Endothelial cell of umbilical vein (primary cell): Measurements from ENCODE around the gene PHLPP2. TPM values are rescaled to one million over a fixed set of nuclear protein-coding genes. Genes with fewer than 3 reads are reported as not detected.

ENCODE experiments used
- BruUV-seq: library from RNA; stranded (reverse); fragments of 400-500 nt; replicated peaks from 2 replicates; lab custom pipeline; 2021; lab: Mats Ljungman, UMichigan
- CTCF ChIA-PET: fragments of 300-600, 350-600 bp; sonication (Branson Sonifier 250); formaldehyde crosslinking; loops from one replicate; lab custom pipeline; 2021; ENCODE audit warnings: antibody characterized with exemption, inconsistent platforms; lab: Charles Lee
- POLR2A ChIA-PET: fragments of 300-600, 350-600 bp; sonication (Branson Sonifier 250); formaldehyde crosslinking; loops from one replicate; lab custom pipeline; 2021; ENCODE audit warnings: antibody characterized with exemption, inconsistent platforms; lab: Charles Lee
- DNase-seq: peaks from one replicate; pipeline ENCODE4 v3.0.0-alpha.2; 2011; ENCODE audit warnings: low read depth, low spot score
- FAIRE-seq: peaks from 2 replicates; lab custom pipeline; 2011; peaks lifted over from hg19 to GRCh38; lab: Jason Lieb, UNC
- H2AFZ ChIP-seq: 2 replicates; pipeline ENCODE4 v1.6.0; 2012; ENCODE audit warnings: low read depth, low read length, control low read depth, inconsistent platforms
- H3K27ac ChIP-seq: 2 replicates; pipeline ENCODE4 v1.5.1; 2011; ENCODE audit warnings: low read depth, mild to moderate bottlenecking, control low read depth, low read length, moderate library complexity; ENCODE audit not compliant: insufficient read depth
- H3K27me3 ChIP-seq, 2 experiments: 2 replicates each; pipeline versions ENCODE4 v1.6.0 to v1.6.1; 2011; ENCODE audit warnings: low read length in 2 of 2, mixed read lengths in 1 of 2; ENCODE audit not compliant: control insufficient read depth in 2 of 2, insufficient read depth in 2 of 2
- H3K36me3 ChIP-seq, 2 experiments: 2 replicates in 1 of 2; 3 replicates in 1 of 2; pipeline ENCODE4 v1.5.1; 2011; ENCODE audit warnings: low read length in 2 of 2, mild to moderate bottlenecking in 1 of 2, moderate library complexity in 1 of 2; ENCODE audit not compliant: control insufficient read depth in 2 of 2, insufficient read depth in 2 of 2; ENCODE audit errors: extremely low read depth in 1 of 2
- H3K4me1 ChIP-seq: 3 replicates; pipeline ENCODE4 v1.5.1; 2011; ENCODE audit warnings: mild to moderate bottlenecking, low read length; ENCODE audit not compliant: control insufficient read depth, insufficient read depth; ENCODE audit errors: extremely low read depth
- H3K4me2 ChIP-seq: 2 replicates; pipeline ENCODE4 v1.6.1; 2011; ENCODE audit warnings: low read length, control low read depth, mixed read lengths; ENCODE audit not compliant: insufficient read depth
- H3K4me3 ChIP-seq, 3 experiments: fragments of 200-600 bp in 1 of 3; sonication (generic), shearing (Covaris generic) in 1 of 3; replicated peaks in 1 of 3; 2 replicates each; pipeline ENCODE4 v1.5.1; 2011 to 2016; ENCODE audit warnings: control low read depth in 3 of 3, low read length in 3 of 3, mild to moderate bottlenecking in 2 of 3, inconsistent platforms in 1 of 3, low read depth in 1 of 3, moderate library complexity in 1 of 3; ENCODE audit not compliant: insufficient read depth in 1 of 3
- H3K79me2 ChIP-seq: 2 replicates; pipeline ENCODE4 v1.6.0; 2012; ENCODE audit warnings: low read length, inconsistent platforms; ENCODE audit not compliant: control insufficient read depth, insufficient read depth
- H3K9ac ChIP-seq: replicated peaks from 2 replicates; pipeline ENCODE3; 2011; ENCODE audit warnings: low read length, control low read depth; ENCODE audit not compliant: insufficient read depth; ENCODE audit errors: extremely low read depth
- H3K9me1 ChIP-seq: replicated peaks from 3 replicates; pipeline ENCODE4 v1.6.0; 2011; ENCODE audit warnings: mild to moderate bottlenecking, low read length; ENCODE audit not compliant: control insufficient read depth, insufficient read depth; ENCODE audit errors: extremely low read depth
- H3K9me3 ChIP-seq: replicated peaks from 2 replicates; pipeline ENCODE4 v1.5.1; 2012; ENCODE audit warnings: low read length, inconsistent platforms; ENCODE audit not compliant: control insufficient read depth, insufficient read depth
- H4K20me1 ChIP-seq: replicated peaks from 2 replicates; pipeline ENCODE3; 2011; ENCODE audit warnings: mild to moderate bottlenecking, low read length; ENCODE audit not compliant: control insufficient read depth, insufficient read depth; ENCODE audit errors: extremely low read depth
- CTCF ChIP-seq, 2 donors: IDR thresholded peaks; 1 replicate in 1 of 2; 2 replicates in 1 of 2; pipeline ENCODE4 v1.5.1; 2011; ENCODE audit warnings: low read length in 2 of 2, mild to moderate bottlenecking in 2 of 2, moderate library complexity in 2 of 2, control low read depth in 1 of 2, inconsistent platforms in 1 of 2, low read depth in 1 of 2; ENCODE audit not compliant: insufficient read depth in 1 of 2; ENCODE audit errors: extremely low read depth in 1 of 2
- EZH2 ChIP-seq: IDR thresholded peaks from 2 replicates; pipeline ENCODE4 v1.6.1; 2012; ENCODE audit warnings: borderline replicate concordance, low read depth, mild to moderate bottlenecking, moderate library complexity, low read length, inconsistent platforms; ENCODE audit not compliant: severe bottlenecking
- FOS ChIP-seq: IDR thresholded peaks from 2 replicates; pipeline ENCODE4 v1.6.1; 2011; ENCODE audit warnings: mild to moderate bottlenecking, low read length, moderate library complexity, borderline replicate concordance; ENCODE audit not compliant: insufficient read depth
- GATA2 ChIP-seq: IDR thresholded peaks from 2 replicates; pipeline ENCODE4 v1.7.0; 2011; ENCODE audit warnings: low read depth, mild to moderate bottlenecking, moderate library complexity, mixed read lengths, low read length; ENCODE audit not compliant: insufficient read length, insufficient read depth
- JUN ChIP-seq: IDR thresholded peaks from 2 replicates; pipeline ENCODE4 v1.6.1; 2011; ENCODE audit warnings: borderline replicate concordance, low read depth; ENCODE audit not compliant: insufficient read length, insufficient read depth
- MAX ChIP-seq: IDR thresholded peaks from 2 replicates; pipeline ENCODE4 v1.6.1; 2011; ENCODE audit not compliant: insufficient read depth, insufficient read length
- MYC ChIP-seq: IDR thresholded peaks from one replicate; pipeline ENCODE4 v1.6.1; 2011; ENCODE audit warnings: mild to moderate bottlenecking, low read depth, low read length
- POLR2A ChIP-seq: IDR thresholded peaks from 2 replicates; pipeline ENCODE4 v1.6.1; 2012; ENCODE audit warnings: low read depth, mild to moderate bottlenecking, control low read depth, low read length
- POLR2AphosphoS5 ChIP-seq: IDR thresholded peaks from 2 replicates; pipeline ENCODE4 v1.6.1; 2012; ENCODE audit warnings: low read depth, mild to moderate bottlenecking, control low read depth, low read length, moderate library complexity; ENCODE audit not compliant: insufficient read depth
- dilution Hi-C: fragments of 300-500 bp; cut with MboI; formaldehyde crosslinking; loops from one replicate; pipeline ENCODE4 v1.15.0; 2019; ENCODE audit warnings: low sequenced_read_pairs; ENCODE audit not compliant: extremely low pct_ligation_motif_present
- intact Hi-C: fragments of 100-400 bp; cut with micrococcal nuclease; formaldehyde crosslinking; loops from one replicate; pipeline ENCODE4 v1.10.0; 2022
- polyA plus RNA-seq, 4 experiments: library from polyadenylated mRNA; depleted of rRNA in 3 of 4; stranded (reverse) in 3 of 4; unstranded in 1 of 4; fragments of >200 nt; gene quantifications; 2 replicates each; pipeline versions ENCODE4 v1.2.1 to v1.2.3, GENCODE V29; 2011 to 2012; ENCODE audit warnings: missing spikeins in 1 of 4
- total RNA-seq: library from RNA; stranded (reverse); gene quantifications from 2 replicates; pipeline ENCODE4 v1.2.3, GENCODE V29; 2021

The PHLPP2 gene
- total and polyA plus RNA-seq, 2 donors (not counting 3 experiments of a cell fraction or from before 2014, with no cell fraction given): 4.1 to 8.0 TPM

GRCh38 chr16:71703333-71703732 lies 21.2 kb downstream of the PHLPP2 start:
- H3K9me1 ChIP-seq: no peaks in the 10 kb centered on the region
- no peak overlapping the region for H3K27ac ChIP-seq
- peaks cover 2% of the 10 kb centered on the region for H3K79me2 ChIP-seq
- H3K4me1 ChIP-seq: no peaks in the 10 kb centered on the region
- ChIA-PET POLR2A (no interaction called here), CTCF (interaction anchor here (1.2 kb wide), 1 partner anchor 24 kb away, joined by 3 read pairs; no protein-coding TSS in a partner anchor)
- TF ChIP-seq POLR2AphosphoS5: no peak
- TF ChIP-seq MAX: no peak
- no peak for TF ChIP-seq EZH2
- no peak for TF ChIP-seq POLR2A
- no peak for TF ChIP-seq MYC
- TF ChIP-seq JUN: no peak
- TF ChIP-seq GATA2: no peak
- TF ChIP-seq FOS: no peak
- TF ChIP-seq CTCF (IDR thresholded peaks at IDR 0.05; ENCODE audit: extremely low read depth in 1 of 2, insufficient read depth in 1 of 2, low read depth in 1 of 2, low read length in 2 of 2): no peak
- no peaks in the 10 kb centered on the region for H3K27me3 ChIP-seq
- no peak overlapping the region for H3K4me2 ChIP-seq
- H3K9ac ChIP-seq: no peak overlapping the region
- no TSS peak for BruUV-seq
- H2AFZ ChIP-seq: no peak overlapping the region
- dilution Hi-C loops: no loop called here
- no peak overlapping the region for H3K4me3 ChIP-seq
- no peak for FAIRE-seq
- no peak for DNase-seq
- intact Hi-C loops: no loop called here
- H4K20me1 ChIP-seq: no peaks in the 10 kb centered on the region
- no peaks in the 10 kb centered on the region for H3K9me3 ChIP-seq
- H3K36me3 ChIP-seq: peaks cover 0 to 4% of the 10 kb centered on the region in 2 experiments
